Endothelial cell of umbilical vein (primary cell): ENCODE data around the gene CUBN.

Experiments
- EZH2 ChIP-seq: IDR thresholded peaks from 2 replicates; pipeline ENCODE4 v1.6.1; 2012; ENCODE audit warnings: borderline replicate concordance, low read depth, mild to moderate bottlenecking, moderate library complexity, low read length, inconsistent platforms; ENCODE audit not compliant: severe bottlenecking
- FOS ChIP-seq: IDR thresholded peaks from 2 replicates; pipeline ENCODE4 v1.6.1; 2011; ENCODE audit warnings: mild to moderate bottlenecking, low read length, moderate library complexity, borderline replicate concordance; ENCODE audit not compliant: insufficient read depth
- JUN ChIP-seq: IDR thresholded peaks from 2 replicates; pipeline ENCODE4 v1.6.1; 2011; ENCODE audit warnings: borderline replicate concordance, low read depth; ENCODE audit not compliant: insufficient read length, insufficient read depth
- POLR2A ChIP-seq: IDR thresholded peaks from 2 replicates; pipeline ENCODE4 v1.6.1; 2012; ENCODE audit warnings: low read depth, mild to moderate bottlenecking, control low read depth, low read length
- POLR2AphosphoS5 ChIP-seq: IDR thresholded peaks from 2 replicates; pipeline ENCODE4 v1.6.1; 2012; ENCODE audit warnings: low read depth, mild to moderate bottlenecking, control low read depth, low read length, moderate library complexity; ENCODE audit not compliant: insufficient read depth
- TF ChIP-seq, protein P1 (sequence below), 2 donors: IDR thresholded peaks; 1 replicate in 1 of 2; 2 replicates in 1 of 2; pipeline ENCODE4 v1.5.1; 2011; ENCODE audit warnings: low read length in 2 of 2, mild to moderate bottlenecking in 2 of 2, moderate library complexity in 2 of 2, control low read depth in 1 of 2, inconsistent platforms in 1 of 2, low read depth in 1 of 2; ENCODE audit not compliant: insufficient read depth in 1 of 2; ENCODE audit errors: extremely low read depth in 1 of 2

- TF ChIP-seq EZH2 (no peak), POLR2A (no peak), FOS (no peak), JUN (no peak), POLR2AphosphoS5 (no peak)
- TF ChIP-seq, protein P1, sequence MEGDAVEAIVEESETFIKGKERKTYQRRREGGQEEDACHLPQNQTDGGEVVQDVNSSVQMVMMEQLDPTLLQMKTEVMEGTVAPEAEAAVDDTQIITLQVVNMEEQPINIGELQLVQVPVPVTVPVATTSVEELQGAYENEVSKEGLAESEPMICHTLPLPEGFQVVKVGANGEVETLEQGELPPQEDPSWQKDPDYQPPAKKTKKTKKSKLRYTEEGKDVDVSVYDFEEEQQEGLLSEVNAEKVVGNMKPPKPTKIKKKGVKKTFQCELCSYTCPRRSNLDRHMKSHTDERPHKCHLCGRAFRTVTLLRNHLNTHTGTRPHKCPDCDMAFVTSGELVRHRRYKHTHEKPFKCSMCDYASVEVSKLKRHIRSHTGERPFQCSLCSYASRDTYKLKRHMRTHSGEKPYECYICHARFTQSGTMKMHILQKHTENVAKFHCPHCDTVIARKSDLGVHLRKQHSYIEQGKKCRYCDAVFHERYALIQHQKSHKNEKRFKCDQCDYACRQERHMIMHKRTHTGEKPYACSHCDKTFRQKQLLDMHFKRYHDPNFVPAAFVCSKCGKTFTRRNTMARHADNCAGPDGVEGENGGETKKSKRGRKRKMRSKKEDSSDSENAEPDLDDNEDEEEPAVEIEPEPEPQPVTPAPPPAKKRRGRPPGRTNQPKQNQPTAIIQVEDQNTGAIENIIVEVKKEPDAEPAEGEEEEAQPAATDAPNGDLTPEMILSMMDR (IDR thresholded peaks at IDR 0.05; ENCODE audit: extremely low read depth in 1 of 2, insufficient read depth in 1 of 2, low read depth in 1 of 2, low read length in 2 of 2): no peak
These were observed 34.8 kb downstream of the CUBN start for GRCh38 chr10:17094844-17095243.
